ENCODE data around the gene RERG. TPM values are rescaled to one million over a fixed set of nuclear protein-coding genes. Genes with fewer than 3 reads are reported as not detected.

RERG gene
- total RNA-seq, 2 donors from 2014 or later: 0.42 to 1.4 TPM

- Histone ChIP-seq H3K4me3 (ENCODE audit: low read length) (no peak overlapping the region), H3K9me3 (ENCODE audit: control insufficient read depth, low read length) (no peaks in the 10 kb centered on the region), H3K36me3 (ENCODE audit: control insufficient read depth, insufficient read depth, low read length) (no peaks in the 10 kb centered on the region), H3K4me1 (ENCODE audit: control insufficient read depth, insufficient read depth, low read length) (no peaks in the 10 kb centered on the region), H3K27ac (ENCODE audit: low read depth, low read length) (no peak overlapping the region), H3K27me3 (ENCODE audit: control insufficient read depth, insufficient read depth, low read length, poor library complexity, severe bottlenecking) (no peaks in the 10 kb centered on the region), H3K9ac (ENCODE audit: extremely low read depth, low read length, poor library complexity, severe bottlenecking) (no peak overlapping the region)
- WGBS, 2 experiments (ENCODE audit: insufficient coverage in 1 of 2, insufficient read length in 1 of 2): 90 to 100% methylated on average over 2 to 4 of the region's 4 CpGs
- Mint-ChIP-seq H3K27ac (no peak overlapping the region), H3K36me3 (ENCODE audit: low read depth) (no peaks in the 10 kb centered on the region), H3K4me1 (no peaks in the 10 kb centered on the region), H3K4me3 (no peak overlapping the region), H3K9me3 (no peaks in the 10 kb centered on the region), H3K27me3 (ENCODE audit: insufficient read depth) (peaks cover 13% of the 10 kb centered on the region)
- no peak for DNase-seq
- no peak for TF ChIP-seq CTCF (conservative IDR thresholded peaks at IDR 0.05)
These were observed 13.3 kb upstream of the RERG start for GRCh38 chr12:15234508-15234907.

- peaks cover 13% of the 10 kb centered on the region for H3K27me3 Mint-ChIP-seq (ENCODE audit: insufficient read depth)
- 58 to 63% methylated on average over 1 of the region's 1 CpG for WGBS, 2 experiments (ENCODE audit: insufficient coverage in 1 of 2, insufficient read length in 1 of 2)
- no peak for DNase-seq
These were observed 12.8 kb upstream of the RERG start for GRCh38 chr12:15234011-15234410.

GRCh38 chr12:15232959-15233358, 11.7 kb upstream of the RERG start:
- 60 to 80% methylated on average over 1 of the region's 1 CpG for WGBS, 2 experiments (ENCODE audit: insufficient coverage in 1 of 2, insufficient read length in 1 of 2)
- Histone ChIP-seq H3K9ac (ENCODE audit: extremely low read depth, low read length, poor library complexity, severe bottlenecking) (no peak overlapping the region), H3K27me3 (ENCODE audit: control insufficient read depth, insufficient read depth, low read length, poor library complexity, severe bottlenecking) (no peaks in the 10 kb centered on the region), H3K9me3 (ENCODE audit: control insufficient read depth, low read length) (no peaks in the 10 kb centered on the region), H3K4me3 (ENCODE audit: low read length) (no peak overlapping the region), H3K4me1 (ENCODE audit: control insufficient read depth, insufficient read depth, low read length) (no peaks in the 10 kb centered on the region), H3K27ac (ENCODE audit: low read depth, low read length) (no peak overlapping the region), H3K36me3 (ENCODE audit: control insufficient read depth, insufficient read depth, low read length) (no peaks in the 10 kb centered on the region)
- Mint-ChIP-seq H3K4me3 (no peak overlapping the region), H3K4me1 (no peaks in the 10 kb centered on the region), H3K27ac (no peak overlapping the region), H3K27me3 (ENCODE audit: insufficient read depth) (peaks cover 13% of the 10 kb centered on the region), H3K9me3 (no peaks in the 10 kb centered on the region), H3K36me3 (ENCODE audit: low read depth) (no peaks in the 10 kb centered on the region)
- TF ChIP-seq CTCF (conservative IDR thresholded peaks at IDR 0.05): no peak
- no peak for DNase-seq

More at GRCh38 chr12:15234011-15234410, 12.8 kb upstream of the RERG start:
- no peaks in the 10 kb centered on the region for H3K9me3 Mint-ChIP-seq
- no peaks in the 10 kb centered on the region for H3K4me1 ChIP-seq (ENCODE audit: control insufficient read depth, insufficient read depth, low read length)
- H3K4me1 Mint-ChIP-seq: no peaks in the 10 kb centered on the region
- no peaks in the 10 kb centered on the region for H3K9me3 ChIP-seq (ENCODE audit: control insufficient read depth, low read length)
- no peak overlapping the region for H3K9ac ChIP-seq (ENCODE audit: extremely low read depth, low read length, poor library complexity, severe bottlenecking)
- H3K27ac Mint-ChIP-seq: no peak overlapping the region
- TF ChIP-seq CTCF (conservative IDR thresholded peaks at IDR 0.05): no peak
- no peak overlapping the region for H3K4me3 Mint-ChIP-seq
- H3K27me3 ChIP-seq (ENCODE audit: control insufficient read depth, insufficient read depth, low read length, poor library complexity, severe bottlenecking): no peaks in the 10 kb centered on the region
- H3K4me3 ChIP-seq (ENCODE audit: low read length): no peak overlapping the region
- no peaks in the 10 kb centered on the region for H3K36me3 ChIP-seq (ENCODE audit: control insufficient read depth, insufficient read depth, low read length)
- H3K36me3 Mint-ChIP-seq (ENCODE audit: low read depth): no peaks in the 10 kb centered on the region
- H3K27ac ChIP-seq (ENCODE audit: low read depth, low read length): no peak overlapping the region
